ENCODE measurements around the gene ZNF3.

- TF ChIP-seq POLR2A (IDR thresholded peaks at IDR 0.05; ENCODE audit: low read length) (no peak), CBX2 (IDR thresholded peaks at IDR 0.05; ENCODE audit: borderline replicate concordance, low read depth) (no peak), EP300 (IDR thresholded peaks at IDR 0.05) (no peak), BCL3 (IDR thresholded peaks at IDR 0.05) (no peak), CTCF (IDR thresholded peaks at IDR 0.05) (no peak), CHD2 (IDR thresholded peaks at IDR 0.05; ENCODE audit: low read length, partially characterized antibody) (no peak), REST (IDR thresholded peaks at IDR 0.05) (no peak), ELK1 (IDR thresholded peaks at IDR 0.05; ENCODE audit: low read depth, low read length) (no peak), CBX8 (IDR thresholded peaks at IDR 0.05) (no peak), MYC (IDR thresholded peaks at IDR 0.05; ENCODE audit: borderline replicate concordance, low read length) (no peak), MAFK (IDR thresholded peaks at IDR 0.05; ENCODE audit: partially characterized antibody) (no peak), SREBF2 (IDR thresholded peaks at IDR 0.05) (no peak), HDAC2 (IDR thresholded peaks at IDR 0.05) (no peak)
These were observed 43.0 kb upstream of the ZNF3 start for GRCh38 chr7:100124301-100125230.

Data from A549 (cell line).